HTERT RPE-1 (cell line): ENCODE data around the gene MCCC1.

ENCODE experiments used
- in situ Hi-C: fragments of 300-500 bp; cut with MboI; formaldehyde crosslinking; loops from 4 replicates; pipeline ENCODE4 v1.14.3; 2020; ENCODE audit warnings: low sequenced_read_pairs

Gene MCCC1

GRCh38 chr3:183058351-183058750, 40.9 kb downstream of the MCCC1 start:
- in situ Hi-C loops: no loop called here

- in situ Hi-C loops: no loop called here
Observed at GRCh38 chr3:183050706-183051105, 48.6 kb downstream of the MCCC1 start.

GRCh38 chr3:183046883-183047282, 52.4 kb downstream of the MCCC1 start:
- in situ Hi-C loops: no loop called here

- in situ Hi-C loops: no loop called here
Observed at GRCh38 chr3:183044547-183045229, 54.6 kb downstream of the MCCC1 start.

GRCh38 chr3:183038757-183039156, 60.5 kb downstream of the MCCC1 start:
- in situ Hi-C loops: no loop called here

- in situ Hi-C loops: no loop called here
Observed at GRCh38 chr3:183038221-183038620, 61.1 kb downstream of the MCCC1 start.

GRCh38 chr3:183033746-183034145, 65.5 kb downstream of the MCCC1 start:
- in situ Hi-C loops: no loop called here

GRCh38 chr3:183032880-183033555, 66.3 kb downstream of the MCCC1 start:
- in situ Hi-C loops: no loop called here

- in situ Hi-C loops: no loop called here
Observed at GRCh38 chr3:183031826-183032225, 67.5 kb downstream of the MCCC1 start.

- in situ Hi-C loops: no loop called here
Observed at GRCh38 chr3:183028416-183028815, 70.9 kb downstream of the MCCC1 start.

GRCh38 chr3:183027276-183027675, 72.0 kb downstream of the MCCC1 start:
- in situ Hi-C loops: no loop called here

- in situ Hi-C loops: no loop called here
Observed at GRCh38 chr3:183022936-183023516, 76.3 kb downstream of the MCCC1 start.

- in situ Hi-C loops: no loop called here
Observed at GRCh38 chr3:183018421-183019192, 80.7 kb downstream of the MCCC1 start.

- in situ Hi-C loops: no loop called here
Observed at GRCh38 chr3:183015185-183015584, 84.1 kb downstream of the MCCC1 start.

- in situ Hi-C loops: no loop called here
Observed at GRCh38 chr3:183013856-183014255, 85.4 kb downstream of the MCCC1 start.

- in situ Hi-C loops: no loop called here
Observed at GRCh38 chr3:183013074-183013473, 86.2 kb downstream of the MCCC1 start.

- in situ Hi-C loops: no loop called here
Observed at GRCh38 chr3:183008800-183009199, 90.5 kb downstream of the MCCC1 start.

GRCh38 chr3:183008303-183008702, 91.0 kb downstream of the MCCC1 start:
- in situ Hi-C loops: no loop called here

- in situ Hi-C loops: no loop called here
Observed at GRCh38 chr3:183006396-183007002, 92.8 kb downstream of the MCCC1 start.

GRCh38 chr3:182999767-183000166, 99.5 kb downstream of the MCCC1 start:
- in situ Hi-C loops: no loop called here
